Activated T-cell treated with anti-CD3 and anti-CD28 coated beads for 24 hours (primary cell): ENCODE measurements around the gene FOXJ3.
A peak's percentile ranks its signal among the peaks of the same experiment; 100 is the strongest.

Experiments
- DNase-seq: peaks from one replicate; pipeline ENCODE4 v3.0.0-alpha.2; 2020; ENCODE audit warnings: low read depth

The FOXJ3 gene

DNA sequence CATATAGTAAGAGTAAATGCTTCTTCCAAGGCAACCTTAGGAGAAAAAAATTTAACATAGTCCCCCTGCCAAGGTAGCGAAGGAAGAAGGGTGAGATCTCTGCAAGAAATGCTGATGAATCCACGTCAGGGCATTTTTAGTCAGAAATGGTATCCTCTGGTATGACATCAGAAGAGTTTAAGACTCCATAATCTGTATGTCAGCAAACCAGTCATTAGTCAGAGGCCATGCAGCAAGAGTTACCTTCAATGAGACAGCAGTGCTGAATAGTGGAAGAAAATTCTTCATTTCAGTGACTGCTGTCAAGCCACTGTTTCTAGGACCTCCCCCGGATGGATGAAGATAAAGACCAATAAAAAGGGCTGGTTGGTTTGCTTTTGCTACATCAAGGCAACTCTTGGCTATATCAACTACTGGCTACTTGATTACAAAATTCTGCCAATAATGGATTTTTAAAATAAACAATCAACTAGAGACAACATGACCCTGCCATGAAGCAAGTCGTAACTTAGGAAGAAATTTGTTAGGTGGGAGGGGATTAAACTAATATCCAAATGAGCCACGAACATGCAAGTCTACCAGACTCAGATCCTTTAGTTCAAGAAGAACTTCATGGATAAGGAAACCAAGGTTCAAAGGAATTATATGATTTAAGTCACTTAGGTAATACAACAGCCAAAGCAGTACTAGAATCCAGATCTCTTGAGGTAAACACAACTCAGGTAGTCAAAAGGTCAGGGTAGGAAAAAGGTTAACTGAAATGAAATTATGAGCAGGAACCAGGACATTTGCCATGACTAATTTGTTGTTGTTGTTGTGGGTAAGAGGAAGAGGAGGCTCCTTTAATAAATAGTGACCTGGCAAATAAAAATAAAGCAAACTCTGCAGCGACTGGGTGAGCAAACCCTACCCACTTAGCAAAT lies 144.8 kb downstream of the FOXJ3 start:
- no peak for DNase-seq

DNA sequence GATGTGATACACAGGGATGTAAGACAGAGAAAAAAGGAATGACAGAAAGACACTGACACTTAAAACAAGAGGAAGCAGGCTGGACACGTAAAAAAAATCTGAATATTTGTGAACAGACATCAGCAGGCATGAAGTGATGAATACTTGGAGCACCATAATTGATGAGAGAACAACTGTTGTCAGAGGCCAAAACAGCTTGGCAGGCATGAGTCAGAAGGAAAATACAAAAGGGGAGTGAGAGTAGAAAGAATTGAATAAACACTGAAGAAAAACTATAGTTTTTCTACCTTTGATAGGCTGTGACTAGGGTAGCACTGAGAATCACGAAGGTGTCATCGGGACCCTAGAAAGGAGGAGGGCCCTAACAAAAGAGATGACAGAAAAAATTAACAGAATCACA lies 148.9 kb downstream of the FOXJ3 start:
- DNase-seq, result no peak

GRCh38 chr1:42184616-42185015 lies 150.4 kb downstream of the FOXJ3 start:
- DNase-seq, result no peak

DNA sequence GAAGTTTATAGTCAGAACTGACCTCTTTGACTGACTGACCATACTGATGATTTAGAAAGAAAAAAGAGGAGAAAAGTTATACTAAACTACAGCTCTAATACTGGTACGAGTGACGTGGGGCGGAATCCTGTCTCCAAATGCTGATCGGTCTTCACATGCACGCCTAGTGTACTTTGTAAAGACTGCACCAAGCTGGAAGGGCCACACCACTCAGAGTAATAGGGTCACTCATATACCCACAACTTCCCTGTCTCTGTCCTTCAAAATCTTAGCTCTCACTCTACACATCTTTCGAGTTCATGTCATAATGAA lies 151.1 kb downstream of the FOXJ3 start:
- no peak for DNase-seq

DNA sequence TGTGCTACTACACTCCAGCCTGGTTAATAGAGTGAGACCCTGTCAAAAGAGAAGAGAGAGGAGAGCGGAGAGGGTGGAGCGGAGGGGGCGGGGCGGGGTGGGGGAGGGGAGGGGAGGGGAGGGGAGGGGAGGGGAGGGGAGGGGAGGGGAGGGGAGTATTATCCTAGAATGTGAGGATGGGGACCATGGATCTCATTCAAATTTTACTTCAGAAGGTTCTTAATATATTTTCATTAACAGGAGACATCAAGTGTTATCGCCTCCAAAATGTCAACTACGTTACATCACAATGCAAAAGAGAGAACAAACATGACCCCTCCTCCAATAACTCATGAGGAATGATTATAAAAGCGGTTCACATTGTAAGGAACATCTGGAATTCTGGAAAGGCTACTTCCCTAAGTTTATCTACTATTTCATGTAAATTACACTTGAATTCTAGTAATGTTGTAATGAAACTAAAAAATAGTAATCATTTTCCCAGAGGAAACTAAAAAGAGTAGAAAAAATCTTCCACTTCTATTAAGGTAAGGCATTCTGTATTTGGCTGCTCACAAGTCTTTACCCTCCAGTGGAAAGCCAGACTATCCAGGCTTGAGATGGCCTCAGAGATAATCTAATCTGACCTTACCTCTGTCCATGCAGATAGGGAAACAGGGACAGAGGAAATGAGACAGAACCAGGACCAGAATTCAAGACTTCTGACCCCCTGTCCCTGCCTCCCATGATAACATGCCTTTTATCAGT lies 151.7 kb downstream of the FOXJ3 start:
- DNase-seq, result no peak

- DNase-seq, result no peak
These were observed 153.3 kb downstream of the FOXJ3 start for GRCh38 chr1:42181687-42182086.

DNA sequence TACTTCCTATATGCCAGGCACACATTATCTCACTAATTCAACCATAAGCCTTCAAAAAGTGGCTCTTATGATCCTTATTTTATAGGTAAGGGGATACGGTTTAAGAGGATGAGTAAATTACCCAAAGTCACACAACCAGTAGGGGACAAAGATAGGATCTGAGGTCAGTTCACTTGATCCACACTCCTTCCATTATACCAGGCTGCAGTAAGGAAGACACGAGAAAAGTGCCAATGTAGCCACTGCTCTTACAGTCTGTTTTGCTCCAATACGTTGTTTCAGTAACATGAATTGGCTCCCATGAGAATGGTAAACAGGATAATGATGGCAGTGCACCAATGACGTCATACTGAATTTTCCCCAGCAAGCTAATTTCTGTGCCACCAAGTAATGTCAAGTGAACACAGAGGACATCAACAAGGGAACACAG lies 155.1 kb downstream of the FOXJ3 start:
- no peak for DNase-seq

- DNase-seq, result no peak
These were observed 155.8 kb downstream of the FOXJ3 start for GRCh38 chr1:42179275-42179674.

GRCh38 chr1:42178249-42178648 lies 156.8 kb downstream of the FOXJ3 start:
- no peak for DNase-seq

GRCh38 chr1:42177541-42177981 lies 157.5 kb downstream of the FOXJ3 start:
- DNase-seq, result no peak

DNA sequence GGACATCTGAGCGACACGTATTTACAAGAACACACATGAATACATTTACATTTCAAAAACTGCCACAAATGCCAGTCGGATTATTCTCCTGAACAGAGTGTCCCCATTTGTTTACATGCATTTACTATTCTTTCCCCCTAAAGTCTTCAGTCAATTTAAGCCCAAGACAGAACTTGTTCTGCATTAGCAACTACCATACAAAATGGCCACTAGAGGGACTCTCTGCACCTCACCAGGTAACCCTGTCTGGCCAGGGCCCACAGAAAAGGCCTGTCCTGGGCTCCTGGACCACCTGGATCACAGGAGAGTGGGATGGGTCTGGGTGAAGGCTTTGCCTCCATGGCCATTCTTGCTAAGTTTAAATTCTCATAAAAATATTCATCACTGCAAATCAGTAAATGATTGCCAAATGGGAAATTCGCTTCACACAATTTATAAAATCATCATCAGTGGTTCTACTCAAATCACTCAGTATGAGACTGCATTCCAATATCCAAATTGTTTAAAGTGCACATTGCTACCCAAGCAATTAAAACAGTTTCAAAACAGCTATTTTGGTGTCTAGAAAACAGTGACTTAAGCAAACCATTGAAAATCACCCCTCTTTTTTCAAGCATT lies 158.0 kb downstream of the FOXJ3 start:
- no peak for DNase-seq

DNA sequence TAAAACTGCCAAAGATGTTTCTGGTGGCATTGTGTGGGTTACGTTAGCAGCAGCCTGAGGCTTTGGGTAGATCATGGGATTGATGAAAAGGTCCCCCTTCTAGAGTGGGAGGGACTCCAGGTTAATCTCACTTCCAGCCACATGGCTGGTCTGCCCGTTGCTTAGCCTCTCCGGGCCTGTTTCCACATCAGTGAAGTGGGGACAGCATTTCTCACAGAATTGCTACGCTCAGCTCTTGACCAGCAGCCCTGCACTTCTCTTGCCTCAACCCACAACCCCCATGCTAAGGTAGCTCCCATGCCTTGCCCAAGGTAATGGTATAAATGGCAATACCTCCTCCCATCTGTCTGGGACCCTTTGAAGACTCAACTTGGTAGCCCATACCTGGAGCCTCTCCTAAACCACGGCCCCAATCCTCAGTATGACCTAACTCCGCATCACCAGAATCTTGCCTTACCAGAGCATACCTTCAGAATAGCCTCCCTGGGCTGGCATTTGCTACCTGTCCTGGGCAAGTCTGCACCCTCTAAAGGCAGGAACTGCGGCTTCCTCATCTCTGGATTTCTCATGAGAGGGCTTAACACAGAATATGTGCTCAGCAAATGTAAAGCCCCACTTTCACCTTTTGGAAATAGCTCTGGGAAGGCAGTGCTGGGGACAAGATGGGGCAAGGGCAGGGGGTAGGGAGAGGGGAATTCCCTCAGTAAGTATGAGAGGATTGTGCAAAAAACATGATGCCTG lies 159.6 kb downstream of the FOXJ3 start:
- no peak for DNase-seq

GRCh38 chr1:42173961-42174735 lies 160.9 kb downstream of the FOXJ3 start:
- no peak for DNase-seq

- peak; percentile 54 for DNase-seq
These were observed 161.7 kb downstream of the FOXJ3 start for GRCh38 chr1:42173155-42173933.

DNA sequence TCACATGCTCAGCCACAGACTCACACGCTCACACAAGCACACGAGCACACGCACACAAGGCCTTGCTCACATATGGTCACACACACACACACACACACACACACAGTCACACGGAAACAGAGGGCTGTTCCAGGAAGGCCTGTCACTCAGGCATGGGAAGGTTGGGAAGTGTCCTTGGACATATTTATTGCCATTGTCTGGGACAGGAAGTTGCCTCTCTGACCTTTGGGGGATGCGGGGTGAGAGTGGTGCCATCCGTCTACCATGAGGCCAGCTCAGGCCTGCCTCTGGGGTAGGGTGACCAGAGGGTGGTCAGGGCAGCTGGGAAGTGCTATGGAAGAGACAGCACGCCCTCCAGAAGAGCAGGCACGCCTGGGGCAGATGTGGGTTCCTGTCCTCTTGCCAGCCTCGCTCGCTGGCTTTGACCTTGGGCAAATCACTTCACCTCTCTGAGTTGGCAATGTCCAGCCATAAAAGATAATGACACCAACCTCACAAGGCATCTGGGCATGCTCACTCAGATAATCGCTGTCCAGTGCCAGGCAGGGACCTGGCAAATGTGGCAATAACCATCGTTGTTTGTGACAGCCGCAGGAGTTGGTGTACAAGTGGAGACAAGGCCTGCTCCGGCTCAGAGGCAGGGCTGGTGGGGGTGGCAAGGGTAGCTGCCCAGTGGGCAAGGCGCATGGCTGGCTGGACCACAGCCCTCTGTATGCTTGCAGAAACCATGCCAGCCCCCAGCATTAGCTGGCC lies 162.5 kb downstream of the FOXJ3 start:
- DNase-seq, result no peak

DNA sequence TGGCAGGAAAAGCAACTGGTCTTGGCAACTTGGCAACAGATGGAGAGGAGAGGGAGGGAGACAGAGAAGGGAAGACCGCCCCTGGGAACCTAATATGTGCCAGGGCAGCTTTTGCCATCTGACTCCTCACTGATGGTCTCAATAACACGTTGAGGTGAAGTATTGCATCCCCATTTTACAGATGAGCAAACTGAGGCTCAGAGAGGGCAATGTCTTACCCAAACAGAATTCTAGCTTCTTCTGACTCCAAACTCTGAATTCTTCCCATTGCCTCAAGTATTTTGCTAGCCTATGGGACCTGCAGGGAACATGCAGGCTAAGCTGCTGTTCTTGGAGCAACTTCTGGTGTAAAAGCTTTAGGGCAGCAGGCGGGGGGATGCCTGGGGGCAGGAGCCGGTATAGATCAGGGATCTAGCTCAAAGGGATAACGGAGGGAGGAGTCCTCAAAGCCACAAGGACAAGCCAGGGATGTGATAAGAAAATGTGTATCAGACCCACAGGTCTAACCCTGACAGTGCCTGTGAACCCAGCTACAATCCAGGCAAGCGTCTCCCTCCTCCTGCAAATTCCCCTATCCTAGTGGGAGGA lies 163.3 kb downstream of the FOXJ3 start:
- no peak for DNase-seq

DNA sequence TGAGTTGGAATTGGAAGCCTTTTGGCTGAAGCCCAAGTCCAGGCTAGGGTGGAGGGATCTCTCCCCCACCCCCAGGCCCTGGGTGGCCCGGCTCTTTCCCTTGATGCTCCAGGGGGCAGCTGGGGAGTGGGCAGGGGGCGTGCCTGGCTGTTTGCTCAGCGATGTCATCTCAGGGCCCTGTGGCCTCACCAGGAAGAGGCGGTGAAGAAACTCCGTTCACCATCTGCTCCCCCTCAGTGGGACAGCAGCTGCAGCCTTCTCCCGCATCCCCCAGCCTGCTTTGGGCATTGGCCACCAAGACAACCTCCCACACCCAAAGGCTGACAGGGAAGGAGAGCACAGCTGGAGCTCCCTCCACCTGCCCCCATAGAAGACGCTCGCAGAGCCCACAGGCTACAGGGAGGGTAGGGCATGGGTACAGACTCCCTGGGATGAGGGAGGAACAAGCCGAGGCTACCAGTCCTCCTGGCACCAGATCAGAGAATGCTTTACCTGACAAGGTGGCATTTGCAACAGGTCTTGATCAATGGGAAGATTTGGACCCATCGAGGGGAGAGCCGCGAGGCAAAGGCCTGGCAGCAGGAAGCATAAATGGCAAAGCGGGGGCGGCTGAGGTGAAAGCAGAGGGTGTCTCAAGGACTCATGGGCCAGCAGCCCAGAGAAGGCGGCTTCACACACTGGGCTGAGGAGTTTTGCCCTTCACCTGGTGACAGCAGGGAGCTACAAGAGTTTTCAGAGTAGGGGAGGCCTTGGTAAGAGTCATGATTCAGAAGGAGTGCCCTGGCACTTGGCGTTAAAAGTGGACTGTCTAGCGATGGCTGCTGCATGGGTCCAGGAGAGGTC lies 164.0 kb downstream of the FOXJ3 start:
- no peak for DNase-seq

DNA sequence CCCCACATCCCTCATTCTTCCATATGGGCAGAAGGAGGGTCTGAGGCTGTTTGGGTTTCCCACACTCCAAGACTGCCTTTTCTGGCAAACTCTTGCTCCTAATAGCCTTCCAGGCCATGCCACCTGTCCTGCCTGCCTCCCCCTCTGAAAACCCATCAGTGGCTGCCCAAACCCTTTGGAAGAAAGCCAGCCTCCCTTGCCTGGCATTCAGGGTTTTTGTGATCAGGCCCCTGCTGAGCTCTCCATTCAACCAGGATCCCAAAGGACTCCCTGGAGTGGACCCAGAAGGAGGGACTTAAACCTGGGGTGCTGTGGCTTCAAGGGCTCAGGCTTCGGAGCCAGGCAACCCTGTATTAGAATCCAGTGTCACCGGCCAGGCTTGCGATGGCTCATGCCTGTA lies 166.3 kb downstream of the FOXJ3 start:
- DNase-seq, result no peak

- no peak for DNase-seq
These were observed 166.7 kb downstream of the FOXJ3 start for GRCh38 chr1:42168391-42168670.
